ENCODE results near the gene GRIP2. TPM values are rescaled to one million over a fixed set of nuclear protein-coding genes. Genes with fewer than 3 reads are reported as not detected.

The GRIP2 gene
- total and polyA plus RNA-seq, 2 donors (not counting 3 experiments of a cell fraction or from before 2014, with no cell fraction given): not detected

DNA sequence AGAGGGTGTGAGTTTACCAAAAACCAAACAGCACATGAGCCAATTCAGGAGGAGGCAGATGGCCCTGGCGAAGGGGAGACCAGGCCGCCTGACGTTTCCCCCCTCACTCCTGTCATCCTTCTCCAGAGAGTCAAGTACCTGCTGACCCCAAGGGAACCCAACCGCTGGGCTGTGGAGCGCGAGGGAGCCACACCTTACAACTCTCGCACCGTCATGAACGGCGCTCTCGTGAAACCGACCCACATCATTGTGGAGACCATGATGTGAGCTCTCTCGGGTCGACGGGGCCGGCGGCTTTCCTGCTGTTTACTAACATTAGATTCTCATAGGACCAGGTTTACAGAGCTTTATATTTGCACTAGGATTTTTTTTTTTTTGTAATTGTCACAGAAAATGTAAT is 55.4 kb downstream of the GRIP2 start:
- DNase-seq (ENCODE audit: low read depth, low spot score) (no peak), FAIRE-seq (no peak)
- TF ChIP-seq JUN (IDR thresholded peaks at IDR 0.05; ENCODE audit: borderline replicate concordance, insufficient read depth, insufficient read length, low read depth): no peak
- no peak for TF ChIP-seq POLR2AphosphoS5 (IDR thresholded peaks at IDR 0.05; ENCODE audit: insufficient read depth, low read depth, low read length)
- TF ChIP-seq POLR2A (IDR thresholded peaks at IDR 0.05; ENCODE audit: low read depth, low read length): no peak
- TF ChIP-seq EZH2 (IDR thresholded peaks at IDR 0.05; ENCODE audit: borderline replicate concordance, low read depth, low read length, severe bottlenecking): no peak
- Histone ChIP-seq H3K79me2 (ENCODE audit: control insufficient read depth, insufficient read depth, low read length) (no peaks in the 10 kb centered on the region), H3K36me3 (ENCODE audit: control insufficient read depth in 2 of 2, extremely low read depth in 1 of 2, insufficient read depth in 2 of 2, low read length in 2 of 2) (peaks cover 3 to 5% of the 10 kb centered on the region in 2 experiments), H3K27me3 (ENCODE audit: control insufficient read depth in 2 of 2, insufficient read depth in 2 of 2, low read length in 2 of 2) (no peaks in the 10 kb centered on the region), H3K9ac (replicated peaks; ENCODE audit: extremely low read depth, insufficient read depth, low read length) (no peak overlapping the region), H3K4me2 (ENCODE audit: insufficient read depth, low read length) (no peak overlapping the region), H3K4me1 (ENCODE audit: control insufficient read depth, extremely low read depth, insufficient read depth, low read length) (peaks cover 17% of the 10 kb centered on the region), H4K20me1 (replicated peaks; ENCODE audit: control insufficient read depth, extremely low read depth, insufficient read depth, low read length) (no peaks in the 10 kb centered on the region), H3K4me3 (replicated peaks in 1 of 3; ENCODE audit: insufficient read depth in 1 of 3, low read depth in 1 of 3, low read length in 3 of 3) (no peak overlapping the region), H3K9me3 (replicated peaks; ENCODE audit: control insufficient read depth, insufficient read depth, low read length) (no peaks in the 10 kb centered on the region), H2AFZ (ENCODE audit: low read depth, low read length) (no peak overlapping the region), H3K9me1 (replicated peaks; ENCODE audit: control insufficient read depth, extremely low read depth, insufficient read depth, low read length) (no peaks in the 10 kb centered on the region), H3K27ac (ENCODE audit: insufficient read depth, low read depth, low read length) (no peak overlapping the region)
- ChIA-PET CTCF (interaction anchor here (1.7 to 2.2 kb wide), 2 partner anchors 24 to 281 kb away, joined by 5 to 8 read pairs; no protein-coding TSS in a partner anchor), POLR2A (no interaction called here)
- BruUV-seq (replicated peaks): no TSS peak
- dilution Hi-C loops (cut with MboI; ENCODE audit: extremely low pct_ligation_motif_present, low sequenced_read_pairs): no loop called here
- intact Hi-C loops (cut with micrococcal nuclease): no loop called here

DNA sequence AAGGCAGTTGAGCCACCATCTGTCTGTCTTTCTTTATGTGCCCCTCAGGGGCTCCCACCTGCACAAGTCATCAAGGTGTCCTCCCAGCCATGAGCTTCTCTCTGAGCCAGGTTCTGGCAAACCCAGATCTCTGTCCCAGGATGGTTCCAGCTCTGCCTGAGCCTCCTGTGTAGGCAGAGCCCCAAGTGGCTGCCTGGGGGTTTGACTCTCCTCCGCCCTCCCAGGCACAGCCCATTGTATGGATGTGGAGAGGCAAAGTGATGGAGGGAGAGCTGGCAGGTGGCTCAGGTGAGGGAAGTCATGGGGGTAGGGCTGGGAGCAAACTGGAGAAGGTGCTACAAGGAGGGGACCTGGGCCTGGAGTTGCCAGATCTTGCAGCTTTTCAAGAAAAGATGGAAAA is 56.9 kb downstream of the GRIP2 start:
- dilution Hi-C loops (cut with MboI; ENCODE audit: extremely low pct_ligation_motif_present, low sequenced_read_pairs): no loop called here
- no peak for TF ChIP-seq POLR2A (IDR thresholded peaks at IDR 0.05; ENCODE audit: low read depth, low read length)
- TF ChIP-seq GATA2 (IDR thresholded peaks at IDR 0.05; ENCODE audit: insufficient read depth, insufficient read length, low read depth, low read length): no peak
- TF ChIP-seq, protein P1, sequence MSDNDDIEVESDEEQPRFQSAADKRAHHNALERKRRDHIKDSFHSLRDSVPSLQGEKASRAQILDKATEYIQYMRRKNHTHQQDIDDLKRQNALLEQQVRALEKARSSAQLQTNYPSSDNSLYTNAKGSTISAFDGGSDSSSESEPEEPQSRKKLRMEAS (IDR thresholded peaks at IDR 0.05; ENCODE audit: insufficient read depth, insufficient read length): no peak
- no peak for TF ChIP-seq MYC (IDR thresholded peaks at IDR 0.05; ENCODE audit: low read depth, low read length)
- TF ChIP-seq JUN (IDR thresholded peaks at IDR 0.05; ENCODE audit: borderline replicate concordance, insufficient read depth, insufficient read length, low read depth): no peak
- TF ChIP-seq POLR2AphosphoS5 (IDR thresholded peaks at IDR 0.05; ENCODE audit: insufficient read depth, low read depth, low read length): no peak
- TF ChIP-seq, protein P2, sequence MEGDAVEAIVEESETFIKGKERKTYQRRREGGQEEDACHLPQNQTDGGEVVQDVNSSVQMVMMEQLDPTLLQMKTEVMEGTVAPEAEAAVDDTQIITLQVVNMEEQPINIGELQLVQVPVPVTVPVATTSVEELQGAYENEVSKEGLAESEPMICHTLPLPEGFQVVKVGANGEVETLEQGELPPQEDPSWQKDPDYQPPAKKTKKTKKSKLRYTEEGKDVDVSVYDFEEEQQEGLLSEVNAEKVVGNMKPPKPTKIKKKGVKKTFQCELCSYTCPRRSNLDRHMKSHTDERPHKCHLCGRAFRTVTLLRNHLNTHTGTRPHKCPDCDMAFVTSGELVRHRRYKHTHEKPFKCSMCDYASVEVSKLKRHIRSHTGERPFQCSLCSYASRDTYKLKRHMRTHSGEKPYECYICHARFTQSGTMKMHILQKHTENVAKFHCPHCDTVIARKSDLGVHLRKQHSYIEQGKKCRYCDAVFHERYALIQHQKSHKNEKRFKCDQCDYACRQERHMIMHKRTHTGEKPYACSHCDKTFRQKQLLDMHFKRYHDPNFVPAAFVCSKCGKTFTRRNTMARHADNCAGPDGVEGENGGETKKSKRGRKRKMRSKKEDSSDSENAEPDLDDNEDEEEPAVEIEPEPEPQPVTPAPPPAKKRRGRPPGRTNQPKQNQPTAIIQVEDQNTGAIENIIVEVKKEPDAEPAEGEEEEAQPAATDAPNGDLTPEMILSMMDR (IDR thresholded peaks at IDR 0.05; ENCODE audit: extremely low read depth in 1 of 2, insufficient read depth in 1 of 2, low read depth in 1 of 2, low read length in 2 of 2): no peak
- no peak for TF ChIP-seq FOS (IDR thresholded peaks at IDR 0.05; ENCODE audit: borderline replicate concordance, insufficient read depth, low read length)
- no peak for TF ChIP-seq EZH2 (IDR thresholded peaks at IDR 0.05; ENCODE audit: borderline replicate concordance, low read depth, low read length, severe bottlenecking)
- Histone ChIP-seq H4K20me1 (replicated peaks; ENCODE audit: control insufficient read depth, extremely low read depth, insufficient read depth, low read length) (no peaks in the 10 kb centered on the region), H3K4me2 (ENCODE audit: insufficient read depth, low read length) (no peak overlapping the region), H3K36me3 (ENCODE audit: control insufficient read depth in 2 of 2, extremely low read depth in 1 of 2, insufficient read depth in 2 of 2, low read length in 2 of 2) (peaks cover 3 to 6% of the 10 kb centered on the region in 2 experiments), H3K4me3 (replicated peaks in 1 of 3; ENCODE audit: insufficient read depth in 1 of 3, low read depth in 1 of 3, low read length in 3 of 3) (no peak overlapping the region), H3K9ac (replicated peaks; ENCODE audit: extremely low read depth, insufficient read depth, low read length) (no peak overlapping the region), H2AFZ (ENCODE audit: low read depth, low read length) (no peak overlapping the region), H3K4me1 (ENCODE audit: control insufficient read depth, extremely low read depth, insufficient read depth, low read length) (peaks cover 17% of the 10 kb centered on the region), H3K9me1 (replicated peaks; ENCODE audit: control insufficient read depth, extremely low read depth, insufficient read depth, low read length) (no peaks in the 10 kb centered on the region), H3K79me2 (ENCODE audit: control insufficient read depth, insufficient read depth, low read length) (no peaks in the 10 kb centered on the region), H3K27ac (ENCODE audit: insufficient read depth, low read depth, low read length) (no peak overlapping the region), H3K9me3 (replicated peaks; ENCODE audit: control insufficient read depth, insufficient read depth, low read length) (no peaks in the 10 kb centered on the region), H3K27me3 (ENCODE audit: control insufficient read depth in 2 of 2, insufficient read depth in 2 of 2, low read length in 2 of 2) (no peaks in the 10 kb centered on the region)
- BruUV-seq (replicated peaks): no TSS peak
- CTCF ChIA-PET: interaction anchor here (1.1 to 2.2 kb wide), 6 partner anchors 25 to 298 kb away, joined by 3 to 10 read pairs (median 6); no protein-coding TSS in a partner anchor
- DNase-seq (ENCODE audit: low read depth, low spot score) (no peak), FAIRE-seq (no peak)
- intact Hi-C loops (cut with micrococcal nuclease): no loop called here
- POLR2A ChIA-PET: no interaction called here

Data from endothelial cell of umbilical vein (primary cell).